Ishikawa (cell line): ENCODE measurements around the gene PCLO.

Source experiments
- EP300 ChIP-seq: IDR thresholded peaks from 2 replicates; pipeline ENCODE4 v1.6.1; 2012; ENCODE audit warnings: borderline replicate concordance
- RAD21 ChIP-seq: IDR thresholded peaks from 2 replicates; pipeline ENCODE4 v1.6.1; 2012; ENCODE audit warnings: low read depth
- REST ChIP-seq: IDR thresholded peaks from 2 replicates; pipeline ENCODE4 v1.6.1; 2012; ENCODE audit warnings: low read depth, mild to moderate bottlenecking
- TAF1 ChIP-seq: IDR thresholded peaks from 2 replicates; pipeline ENCODE4 v1.6.1; 2012; ENCODE audit warnings: low read depth, mild to moderate bottlenecking
- TEAD4 ChIP-seq: IDR thresholded peaks from 2 replicates; pipeline ENCODE4 v1.6.1; 2012
- YY1 ChIP-seq: IDR thresholded peaks from 2 replicates; pipeline ENCODE4 v1.6.1; 2012; ENCODE audit warnings: low read depth

DNA sequence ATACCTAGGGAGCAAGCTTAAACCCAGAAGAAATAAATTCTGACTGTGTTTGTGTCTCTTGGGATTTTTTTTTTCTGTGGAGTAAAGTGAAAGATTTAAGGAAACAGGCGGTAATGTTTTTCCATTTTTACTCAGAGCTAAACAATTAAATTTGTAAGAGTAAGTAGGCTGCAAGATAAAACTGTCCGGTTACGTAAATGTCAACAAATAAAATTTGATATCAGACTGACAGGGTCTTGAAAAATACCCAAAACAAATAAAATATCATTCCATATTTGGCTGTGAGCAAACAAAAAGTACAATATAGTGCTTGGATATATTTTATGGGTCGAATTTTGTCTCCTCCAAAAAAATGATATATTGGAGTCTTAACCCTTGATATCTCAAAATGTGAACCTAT, 217.6 kb downstream of the PCLO start:
- TF ChIP-seq TAF1: no peak
- TF ChIP-seq EP300: no peak
- no peak for TF ChIP-seq YY1
- no peak for TF ChIP-seq RAD21
- no peak for TF ChIP-seq TEAD4
- TF ChIP-seq REST: no peak
